Muscle layer of colon (tissue), 2 donors: ENCODE data around the gene SLC35D3.
"Not testable (repeated sequence)": the region's sequence is repeated elsewhere in the genome, so short reads cannot be mapped to it uniquely, and the experiment has no call there.

Source experiments
- H3K27ac ChIP-seq: one replicate; pipeline ENCODE4 v1.7.0; 2013; ENCODE audit warnings: low read depth, mild to moderate bottlenecking, low read length, moderate library complexity
- H3K27me3 ChIP-seq, 2 donors: one replicate each; pipeline ENCODE4 v1.7.0; 2013; ENCODE audit warnings: low read length in 2 of 2, mild to moderate bottlenecking in 2 of 2; ENCODE audit not compliant: insufficient read depth in 2 of 2, control insufficient read depth in 1 of 2
- H3K36me3 ChIP-seq: one replicate; pipeline ENCODE4 v1.7.0; 2013; ENCODE audit warnings: mild to moderate bottlenecking, low read length; ENCODE audit not compliant: insufficient read depth
- H3K4me1 ChIP-seq: one replicate; pipeline ENCODE4 v1.7.0; 2013; ENCODE audit warnings: mild to moderate bottlenecking, low read length; ENCODE audit not compliant: insufficient read depth
- H3K4me3 ChIP-seq, 2 donors: one replicate each; pipeline ENCODE4 v1.7.0; 2013; ENCODE audit warnings: low read length in 2 of 2, low read depth in 1 of 2, mild to moderate bottlenecking in 1 of 2, moderate library complexity in 1 of 2
- H3K9ac ChIP-seq: one replicate; pipeline ENCODE4 v1.7.0; 2013; ENCODE audit warnings: low read length
- H3K9me3 ChIP-seq: one replicate; pipeline ENCODE4 v1.7.0; 2013; ENCODE audit warnings: mild to moderate bottlenecking, low read length
- donor health status: abdominal sarcoma.
- donor health status: Adenocarcinoma of cecum.

Gene SLC35D3

GRCh38 chr6:136969433-136969832 is 47.3 kb downstream of the SLC35D3 start:
- Histone ChIP-seq H3K4me3 (no peak overlapping the region), H3K27ac (no peak overlapping the region), H3K9me3 (no peaks in the 10 kb centered on the region), H3K9ac (no peak overlapping the region), H3K4me1 (no peaks in the 10 kb centered on the region), H3K27me3 (no peaks in the 10 kb centered on the region), H3K36me3 (no peaks in the 10 kb centered on the region)

GRCh38 chr6:136969930-136970329 is 47.8 kb downstream of the SLC35D3 start:
- Histone ChIP-seq H3K27me3 (no peaks in the 10 kb centered on the region), H3K9ac (no peak overlapping the region), H3K9me3 (no peaks in the 10 kb centered on the region), H3K27ac (no peak overlapping the region), H3K4me3 (no peak overlapping the region), H3K36me3 (no peaks in the 10 kb centered on the region), H3K4me1 (no peaks in the 10 kb centered on the region)

- no peak overlapping the region for H3K9ac ChIP-seq
- H3K27ac ChIP-seq = no peak overlapping the region
- H3K9me3 ChIP-seq = no peaks in the 10 kb centered on the region
- H3K4me1 ChIP-seq = no peaks in the 10 kb centered on the region
- no peaks in the 10 kb centered on the region for H3K36me3 ChIP-seq
- H3K27me3 ChIP-seq = no peaks in the 10 kb centered on the region
- H3K4me3 ChIP-seq = no peak overlapping the region
Measured at GRCh38 chr6:136971609-136972008, 49.5 kb downstream of the SLC35D3 start.

GRCh38 chr6:136973781-136974180 is 51.7 kb downstream of the SLC35D3 start:
- not testable (repeated sequence) for H3K36me3 ChIP-seq, H3K4me1 ChIP-seq, H3K4me3 ChIP-seq, H3K9ac ChIP-seq, H3K27me3 ChIP-seq, H3K9me3 ChIP-seq, H3K27ac ChIP-seq
